Glutamatergic neuron (in vitro differentiated cells): Measurements from ENCODE around the gene HEXD. TPM values are rescaled to one million over a fixed set of nuclear protein-coding genes. Genes with fewer than 3 reads are reported as not detected.

Source experiments
- DNase-seq: peaks from one replicate; pipeline ENCODE4 v3.0.0; 2022
- H3K27ac Mint-ChIP-seq: one replicate; pipeline ENCODE4 v1.8.0; 2020; ENCODE audit warnings: mild to moderate bottlenecking, mixed read lengths, inconsistent platforms; ENCODE audit not compliant: unreplicated experiment
- H3K27me3 Mint-ChIP-seq: one replicate; pipeline ENCODE4 v1.8.0; 2020; ENCODE audit warnings: mild to moderate bottlenecking, moderate library complexity, mixed read lengths, inconsistent platforms; ENCODE audit not compliant: unreplicated experiment
- H3K36me3 Mint-ChIP-seq: one replicate; pipeline ENCODE4 v1.8.0; 2020; ENCODE audit warnings: mild to moderate bottlenecking, mixed read lengths, inconsistent platforms; ENCODE audit not compliant: unreplicated experiment
- H3K4me1 Mint-ChIP-seq: one replicate; pipeline ENCODE4 v1.8.0; 2020; ENCODE audit warnings: mild to moderate bottlenecking, low read depth, mixed read lengths, inconsistent platforms; ENCODE audit not compliant: unreplicated experiment
- H3K4me3 Mint-ChIP-seq: one replicate; pipeline ENCODE4 v1.8.0; 2020; ENCODE audit warnings: mild to moderate bottlenecking, mixed read lengths, inconsistent platforms; ENCODE audit not compliant: unreplicated experiment
- H3K9me3 Mint-ChIP-seq: one replicate; pipeline ENCODE4 v1.8.0; 2020; ENCODE audit warnings: mild to moderate bottlenecking, moderate library complexity, mixed read lengths, inconsistent platforms; ENCODE audit not compliant: unreplicated experiment
- total RNA-seq: library from RNA; stranded (reverse); fragmentation: NEBNext Ultra II Directional; extraction: Animal tissue kit (Norgen Biotek cat#: 25700); gene quantifications from one replicate; pipeline ENCODE4 v1.2.1, GENCODE V29; 2021; ENCODE audit not compliant: unreplicated experiment
- TF ChIP-seq, protein P1 (sequence below): fragments of 200-600 bp; sonication (generic); IDR thresholded peaks from one replicate; pipeline ENCODE4 v1.5.0; 2021; ENCODE audit not compliant: partially characterized antibody, unreplicated experiment

HEXD gene
- total RNA-seq, 1 donor from 2014 or later = 58.7 TPM

DNA sequence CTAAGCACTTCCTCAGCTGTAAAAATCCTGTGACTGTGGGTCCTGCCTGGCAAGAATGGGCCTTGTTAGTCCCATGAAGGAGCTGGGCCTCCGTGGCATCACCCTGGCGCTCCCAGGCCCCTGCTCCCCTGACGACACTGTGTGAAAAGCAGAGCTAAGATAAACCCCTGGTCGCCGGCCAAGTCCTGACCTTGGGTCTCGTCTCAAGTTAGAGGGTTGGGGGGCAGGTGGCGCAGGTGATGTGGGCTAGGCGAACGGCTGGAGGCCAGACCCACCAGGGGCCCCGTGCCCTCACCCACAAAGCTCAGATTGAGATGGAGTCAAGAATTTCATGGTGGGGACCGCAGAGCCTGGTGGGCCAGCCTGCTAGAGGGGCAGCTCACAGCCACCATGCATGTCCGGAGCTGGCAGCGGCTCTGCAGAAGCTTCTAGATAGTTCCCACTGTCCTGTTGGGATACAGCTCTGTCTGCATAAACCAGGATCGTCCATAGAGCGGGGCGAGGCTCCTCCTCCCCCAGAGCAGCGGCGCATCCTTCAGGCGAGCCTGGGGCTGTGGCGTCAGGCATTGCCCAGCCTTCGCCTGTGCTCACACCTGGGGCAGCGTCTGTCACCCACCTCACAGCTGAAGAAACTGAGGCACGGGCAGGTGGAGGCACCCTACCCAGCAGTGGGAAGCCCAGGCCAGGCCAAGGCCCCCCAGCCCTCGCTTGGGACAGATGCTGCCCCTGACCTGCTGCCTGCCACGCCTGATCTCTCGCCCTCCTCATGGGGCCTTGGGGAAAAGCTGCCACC is 20.4 kb downstream of the HEXD start:
- Mint-ChIP-seq H3K36me3 (no peaks in the 10 kb centered on the region), H3K4me1 (peaks cover 7% of the 10 kb centered on the region), H3K9me3 (peaks cover 8% of the 10 kb centered on the region), H3K27ac (no peak overlapping the region), H3K27me3 (no peaks in the 10 kb centered on the region), H3K4me3 (no peak overlapping the region)
- TF ChIP-seq, protein P1, sequence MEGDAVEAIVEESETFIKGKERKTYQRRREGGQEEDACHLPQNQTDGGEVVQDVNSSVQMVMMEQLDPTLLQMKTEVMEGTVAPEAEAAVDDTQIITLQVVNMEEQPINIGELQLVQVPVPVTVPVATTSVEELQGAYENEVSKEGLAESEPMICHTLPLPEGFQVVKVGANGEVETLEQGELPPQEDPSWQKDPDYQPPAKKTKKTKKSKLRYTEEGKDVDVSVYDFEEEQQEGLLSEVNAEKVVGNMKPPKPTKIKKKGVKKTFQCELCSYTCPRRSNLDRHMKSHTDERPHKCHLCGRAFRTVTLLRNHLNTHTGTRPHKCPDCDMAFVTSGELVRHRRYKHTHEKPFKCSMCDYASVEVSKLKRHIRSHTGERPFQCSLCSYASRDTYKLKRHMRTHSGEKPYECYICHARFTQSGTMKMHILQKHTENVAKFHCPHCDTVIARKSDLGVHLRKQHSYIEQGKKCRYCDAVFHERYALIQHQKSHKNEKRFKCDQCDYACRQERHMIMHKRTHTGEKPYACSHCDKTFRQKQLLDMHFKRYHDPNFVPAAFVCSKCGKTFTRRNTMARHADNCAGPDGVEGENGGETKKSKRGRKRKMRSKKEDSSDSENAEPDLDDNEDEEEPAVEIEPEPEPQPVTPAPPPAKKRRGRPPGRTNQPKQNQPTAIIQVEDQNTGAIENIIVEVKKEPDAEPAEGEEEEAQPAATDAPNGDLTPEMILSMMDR = no peak
- no peak for DNase-seq

DNA sequence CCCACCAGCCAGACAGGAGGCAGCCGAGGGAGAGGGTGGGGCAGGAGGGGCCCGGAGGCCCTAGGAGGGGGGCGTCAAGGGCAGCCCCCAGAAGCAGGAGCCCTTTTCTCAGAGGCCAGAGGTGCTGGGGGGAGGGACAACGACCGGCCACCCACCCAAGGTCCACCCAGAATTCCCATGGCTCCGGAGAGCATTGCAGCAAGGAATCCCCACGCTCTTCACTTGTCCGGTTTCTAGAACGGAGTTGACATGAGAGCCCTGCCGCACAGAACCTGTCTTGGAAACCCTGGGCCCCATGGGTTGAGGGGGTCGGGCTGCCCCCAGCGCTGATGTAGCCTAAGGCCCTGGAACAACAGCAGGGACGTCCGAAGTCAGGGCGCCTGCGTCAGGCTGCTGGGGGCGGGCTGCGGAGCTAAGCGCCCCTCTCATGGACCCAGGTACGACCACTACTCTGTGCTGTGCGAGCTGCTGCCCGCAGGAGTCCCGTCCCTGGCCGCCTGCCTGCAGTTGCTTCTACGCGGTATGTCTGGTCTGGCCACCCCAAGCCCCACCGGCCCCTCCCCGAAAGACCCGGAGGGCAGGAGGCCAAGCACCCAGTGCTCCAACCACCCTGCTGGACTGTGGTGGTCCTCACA is 21.2 kb downstream of the HEXD start:
- DNase-seq = no peak
- Mint-ChIP-seq H3K4me3 (no peak overlapping the region), H3K9me3 (peaks cover 8% of the 10 kb centered on the region), H3K27ac (no peak overlapping the region), H3K36me3 (no peaks in the 10 kb centered on the region), H3K4me1 (peaks cover 7% of the 10 kb centered on the region), H3K27me3 (no peaks in the 10 kb centered on the region)
- TF ChIP-seq, protein P1 = no peak

DNA sequence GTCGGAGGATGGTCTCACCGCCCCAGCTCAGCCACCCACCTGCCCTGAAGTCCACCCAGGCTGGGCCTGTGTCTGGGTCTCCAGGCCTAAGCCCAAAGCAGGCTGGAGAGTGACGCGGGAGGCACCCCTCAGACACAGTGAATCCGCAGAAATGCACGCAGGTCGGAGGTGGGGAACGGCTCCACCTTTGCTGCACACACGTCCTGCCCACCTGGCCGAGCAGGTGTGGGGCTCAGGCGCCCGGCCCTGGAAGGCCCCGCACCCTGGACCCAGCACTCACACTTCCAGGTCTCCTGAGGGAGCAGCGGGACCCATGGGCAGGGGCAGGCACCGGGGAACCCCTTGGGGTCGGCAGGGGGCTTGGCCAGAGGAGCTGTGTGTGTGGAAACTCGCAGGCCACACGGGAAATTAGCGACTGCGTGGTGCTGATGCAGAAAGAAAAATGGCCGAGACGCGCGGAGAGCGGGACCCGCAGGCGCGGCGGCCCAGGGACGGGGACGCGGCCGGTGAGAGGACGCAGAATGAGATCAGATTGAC is 21.8 kb downstream of the HEXD start:
- TF ChIP-seq, protein P1 = no peak
- H3K27me3 Mint-ChIP-seq = no peaks in the 10 kb centered on the region
- H3K4me3 Mint-ChIP-seq = no peak overlapping the region
- H3K4me1 Mint-ChIP-seq = peaks cover 7% of the 10 kb centered on the region
- H3K36me3 Mint-ChIP-seq = no peaks in the 10 kb centered on the region
- peaks cover 8% of the 10 kb centered on the region for H3K9me3 Mint-ChIP-seq
- H3K27ac Mint-ChIP-seq = no peak overlapping the region
- no peak for DNase-seq

DNA sequence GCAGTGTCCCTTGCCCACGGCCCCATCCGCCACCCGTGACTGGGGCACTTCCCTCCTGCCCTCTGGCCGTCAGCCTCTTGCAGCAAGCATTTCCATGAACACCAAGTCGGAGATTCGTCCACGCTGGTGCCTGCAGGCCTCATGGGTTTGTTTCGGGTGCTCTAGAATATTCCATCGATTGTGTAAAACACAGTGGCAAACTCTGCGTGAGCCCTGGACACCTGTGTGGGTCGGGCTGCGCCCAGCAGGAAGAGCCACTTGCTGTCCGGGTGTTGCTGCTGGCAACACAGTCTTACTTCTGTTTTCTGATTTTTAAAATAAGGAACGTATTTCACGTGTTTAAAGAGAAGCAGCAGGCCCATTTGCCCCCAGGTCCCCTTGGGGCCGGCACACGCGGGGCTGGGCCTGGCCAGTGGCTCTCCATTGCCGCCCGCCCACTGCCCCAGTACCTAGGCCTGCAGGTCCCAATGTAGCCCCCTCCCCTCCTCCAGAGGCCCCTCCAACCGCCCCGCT is 22.4 kb downstream of the HEXD start:
- TF ChIP-seq, protein P1 = no peak
- Mint-ChIP-seq H3K4me3 (no peak overlapping the region), H3K27me3 (no peaks in the 10 kb centered on the region), H3K27ac (peak overlapping the region; percentile 38), H3K4me1 (peaks cover 7% of the 10 kb centered on the region), H3K9me3 (peaks cover 8% of the 10 kb centered on the region), H3K36me3 (no peaks in the 10 kb centered on the region)
- no peak for DNase-seq
